HCT116 (cell line): ENCODE results near the gene FAM98C. TPM values are rescaled to one million over a fixed set of nuclear protein-coding genes. Genes with fewer than 3 reads are reported as not detected.

Experiments
- ATAC-seq: fragments of 200-7000 bp; cut with Tn5 transposase; 2 replicates; pipeline ENCODE4 v1.9.1; 2020; ENCODE audit warnings: mild to moderate bottlenecking, moderate library complexity
- BruUV-seq: library from RNA; stranded (reverse); fragments of 400-500 nt; replicated peaks from 2 replicates; lab custom pipeline; 2021; lab: Mats Ljungman, UMichigan
- CTCF ChIA-PET: fragments of 300-600 bp; sonication (Branson Sonifier 250); formaldehyde crosslinking; loops from one replicate; lab custom pipeline; 2021; ENCODE audit warnings: antibody characterized with exemption; lab: Charles Lee
- POLR2A ChIA-PET: fragments of 300-600, 350-600 bp; sonication (Branson Sonifier 250); formaldehyde crosslinking; loops from one replicate; lab custom pipeline; 2021; ENCODE audit warnings: antibody characterized with exemption; lab: Charles Lee
- RAD21 ChIA-PET, 2 experiments: fragments of 300-600 bp; sonication (Branson Sonifier 250); formaldehyde crosslinking; loops; one replicate each; lab custom pipeline; 2023; ENCODE audit warnings: low total read pairs in 2 of 2; ENCODE audit not compliant: uncharacterized antibody in 2 of 2, unreplicated experiment in 2 of 2, low non-redundant PET in 1 of 2; lab: Charles Lee
- DNase-seq: peaks from one replicate; pipeline ENCODE4 v3.0.0-alpha.2; 2010; ENCODE audit warnings: low read depth, low spot score
- H2AFZ ChIP-seq: fragments of 200-600 bp; shearing (Covaris generic), sonication (generic); 2 replicates; pipeline ENCODE4 v1.6.1; 2017; ENCODE audit warnings: low read depth, mixed run types, mixed read lengths, antibody characterized with exemption, low read length; ENCODE audit not compliant: poor library complexity, severe bottlenecking
- H3K27ac ChIP-seq: 2 replicates; pipeline ENCODE4 v1.5.1; 2012; ENCODE audit warnings: low read depth, low read length
- H3K27me3 ChIP-seq: fragments of 200-600 bp; sonication (generic); 2 replicates; pipeline ENCODE4 v1.6.1; 2016; ENCODE audit warnings: mixed run types, low read length, mixed read lengths; ENCODE audit not compliant: insufficient read depth
- H3K36me3 ChIP-seq, 2 experiments: fragments of 200-500 bp in 1 of 2; fragments of 200-600 bp in 1 of 2; sonication (Bioruptor generic) in 1 of 2; sonication (generic) in 1 of 2; 2 replicates each; pipeline versions ENCODE4 v1.5.1 to v1.6.1; 2014 to 2016; ENCODE audit warnings: low read length in 2 of 2, inconsistent platforms in 1 of 2, mixed read lengths in 1 of 2, mixed run types in 1 of 2; ENCODE audit not compliant: insufficient read depth in 2 of 2, control insufficient read depth in 1 of 2
- H3K4me1 ChIP-seq, 2 experiments: fragments of 200-600 bp in 1 of 2; sonication (generic) in 1 of 2; 2 replicates each; pipeline versions ENCODE4 v1.5.1 to v1.6.1; 2012 to 2017; ENCODE audit warnings: low read length in 2 of 2, inconsistent platforms in 1 of 2, mild to moderate bottlenecking in 1 of 2, mixed read lengths in 1 of 2, mixed run types in 1 of 2, moderate library complexity in 1 of 2; ENCODE audit not compliant: insufficient read depth in 2 of 2, control insufficient read depth in 1 of 2
- H3K4me2 ChIP-seq: fragments of 200-600 bp; sonication (generic); 2 replicates; pipeline ENCODE4 v1.6.1; 2017; ENCODE audit warnings: mixed run types, low read length, mixed read lengths
- H3K4me3 ChIP-seq, 2 experiments: fragments of 200-600 bp in 1 of 2; sonication (generic) in 1 of 2; replicated peaks in 1 of 2; 2 replicates each; pipeline ENCODE4 v1.5.1; 2011 to 2016; ENCODE audit warnings: low read length in 2 of 2, control low read depth in 1 of 2, low read depth in 1 of 2, mild to moderate bottlenecking in 1 of 2, mixed read lengths in 1 of 2, mixed run types in 1 of 2
- H3K79me2 ChIP-seq: fragments of 200-600 bp; sonication (generic); 2 replicates; pipeline ENCODE4 v1.6.1; 2017; ENCODE audit warnings: mild to moderate bottlenecking, mixed run types, low read length, moderate library complexity, mixed read lengths; ENCODE audit not compliant: insufficient read depth
- H3K9ac ChIP-seq: fragments of 200-600 bp; sonication (generic); 2 replicates; pipeline ENCODE4 v1.6.1; 2016; ENCODE audit warnings: low read length, mixed read lengths
- H3K9me2 ChIP-seq: fragments of 200-600 bp; sonication (generic), shearing (Covaris generic); 2 replicates; pipeline ENCODE4 v1.6.1; 2017; ENCODE audit warnings: mixed run types, mild to moderate bottlenecking, moderate library complexity; ENCODE audit not compliant: insufficient read depth
- H3K9me3 ChIP-seq, 2 experiments: fragments of 200-500 bp in 1 of 2; fragments of 200-600 bp in 1 of 2; sonication (Bioruptor generic) in 1 of 2; sonication (generic) in 1 of 2; 2 replicates each; pipeline ENCODE4 v1.6.1; 2014 to 2017; ENCODE audit warnings: low read length in 2 of 2, mixed read lengths in 2 of 2, inconsistent platforms in 1 of 2, low read depth in 1 of 2, mild to moderate bottlenecking in 1 of 2, mixed run types in 1 of 2, moderate library complexity in 1 of 2; ENCODE audit not compliant: control insufficient read depth in 1 of 2, insufficient read depth in 1 of 2
- H4K20me1 ChIP-seq: fragments of 200-600 bp; sonication (generic), shearing (Covaris generic); 2 replicates; pipeline ENCODE4 v1.6.1; 2017; ENCODE audit warnings: mixed run types, mild to moderate bottlenecking, moderate library complexity; ENCODE audit not compliant: insufficient read depth
- CBX3 ChIP-seq: IDR thresholded peaks from 2 replicates; pipeline ENCODE4 v1.6.1; 2012; ENCODE audit warnings: low read depth
- EGR1 ChIP-seq: IDR thresholded peaks from 2 replicates; pipeline ENCODE4 v1.6.1; 2012; ENCODE audit warnings: low read depth
- ELF1 ChIP-seq: IDR thresholded peaks from 2 replicates; pipeline ENCODE4 v1.6.1; 2012; ENCODE audit warnings: low read depth, borderline replicate concordance
- EZH2phosphoT487 ChIP-seq: fragments of 200-600 bp; IDR thresholded peaks from 2 replicates; pipeline ENCODE4 v1.6.1; 2018; ENCODE audit warnings: antibody characterized with exemption, borderline replicate concordance
- JUND ChIP-seq: IDR thresholded peaks from 2 replicates; pipeline ENCODE4 v1.6.1; 2012
- POLR2AphosphoS5 ChIP-seq: IDR thresholded peaks from 2 replicates; pipeline ENCODE4 v1.6.1; 2011; ENCODE audit warnings: mild to moderate bottlenecking, low read depth, low read length, moderate library complexity
- intact Hi-C: fragments of 100-400 bp; cut with micrococcal nuclease; formaldehyde crosslinking; loops from 2 replicates; pipeline ENCODE4 v1.10.0; 2022
- total RNA-seq: library from RNA; stranded (reverse); gene quantifications from one replicate; pipeline ENCODE4 v1.2.1, GENCODE V29; 2021; ENCODE audit not compliant: unreplicated experiment
- TF ChIP-seq, protein P1 (sequence below): IDR thresholded peaks from 2 replicates; pipeline ENCODE4 v1.6.1; 2011; ENCODE audit warnings: mild to moderate bottlenecking, low read length, moderate library complexity; ENCODE audit not compliant: insufficient replicate concordance; ENCODE audit errors: extremely low read depth
- TF ChIP-seq, protein P2 (sequence below), 3 experiments: fragments of 200-600 bp in 1 of 3; sonication (generic) in 1 of 3; IDR thresholded peaks in 2 of 3; conservative IDR thresholded peaks in 1 of 3; 2 replicates each; pipeline ENCODE4 v1.5.1; 2012 to 2017; ENCODE audit warnings: low read depth in 2 of 3, low read length in 2 of 3, antibody characterized with exemption in 1 of 3, borderline replicate concordance in 1 of 3, control low read depth in 1 of 3, mild to moderate bottlenecking in 1 of 3, mixed read lengths in 1 of 3, mixed run types in 1 of 3, moderate library complexity in 1 of 3; ENCODE audit not compliant: insufficient read depth in 1 of 3
- TF ChIP-seq, protein P3 (sequence below): IDR thresholded peaks from 2 replicates; pipeline ENCODE4 v1.6.1; 2012
- TF ChIP-seq, protein P4 (sequence below): IDR thresholded peaks from 2 replicates; pipeline ENCODE4 v1.6.1; 2012; ENCODE audit warnings: low read depth

FAM98C gene
- total RNA-seq, 1 experiment from 2014 or later: 33.8 TPM

DNA sequence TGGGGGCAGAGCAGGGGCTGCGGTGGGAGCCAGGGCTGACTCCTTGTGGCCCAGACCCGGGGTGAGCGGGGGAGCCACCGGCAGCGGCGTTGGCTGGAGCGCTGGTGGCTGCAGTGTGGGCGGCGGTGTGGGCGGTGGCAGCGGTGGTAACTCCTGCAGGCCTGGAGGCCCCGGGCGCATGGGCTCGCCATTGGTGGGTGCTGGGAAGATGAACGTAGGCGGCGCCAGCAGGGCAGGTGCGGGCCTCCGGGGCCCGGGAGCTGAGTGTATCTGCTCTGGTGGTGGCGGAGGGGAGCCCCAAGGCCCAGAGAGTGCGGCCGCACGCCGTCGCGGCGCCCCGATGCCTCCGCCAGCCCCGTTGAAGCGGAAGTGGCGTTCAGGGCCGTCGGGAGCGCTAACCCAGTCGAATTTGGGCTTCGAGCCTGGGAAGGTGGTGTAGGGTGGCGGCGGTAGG is 17.1 kb upstream of the FAM98C start:
- H3K4me1 ChIP-seq: peaks cover 8 to 34% of the 10 kb centered on the region in 2 experiments
- no peak overlapping the region for H3K9ac ChIP-seq
- no peaks in the 10 kb centered on the region for H3K27me3 ChIP-seq
- H3K9me3 ChIP-seq: no peaks in the 10 kb centered on the region
- DNase-seq (no peak), ATAC-seq (no peak)
- intact Hi-C loops: no loop called here
- H3K36me3 ChIP-seq: peaks cover 25 to 26% of the 10 kb centered on the region in 2 experiments; a peak in 3 of 4 replicates
- H3K4me2 ChIP-seq: no peak overlapping the region
- H3K27ac ChIP-seq: no peak overlapping the region; the same call in 1 of the 2 replicates
- CTCF ChIA-PET: interaction anchor here (1.3 to 1.6 kb wide), 2 partner anchors 11 to 17 kb away, joined by 3 read pairs; partner anchors contain the start of genes FAM98C and PSMD8
- TF ChIP-seq EZH2phosphoT487: no peak
- no peak for TF ChIP-seq EGR1
- TF ChIP-seq, protein P1, sequence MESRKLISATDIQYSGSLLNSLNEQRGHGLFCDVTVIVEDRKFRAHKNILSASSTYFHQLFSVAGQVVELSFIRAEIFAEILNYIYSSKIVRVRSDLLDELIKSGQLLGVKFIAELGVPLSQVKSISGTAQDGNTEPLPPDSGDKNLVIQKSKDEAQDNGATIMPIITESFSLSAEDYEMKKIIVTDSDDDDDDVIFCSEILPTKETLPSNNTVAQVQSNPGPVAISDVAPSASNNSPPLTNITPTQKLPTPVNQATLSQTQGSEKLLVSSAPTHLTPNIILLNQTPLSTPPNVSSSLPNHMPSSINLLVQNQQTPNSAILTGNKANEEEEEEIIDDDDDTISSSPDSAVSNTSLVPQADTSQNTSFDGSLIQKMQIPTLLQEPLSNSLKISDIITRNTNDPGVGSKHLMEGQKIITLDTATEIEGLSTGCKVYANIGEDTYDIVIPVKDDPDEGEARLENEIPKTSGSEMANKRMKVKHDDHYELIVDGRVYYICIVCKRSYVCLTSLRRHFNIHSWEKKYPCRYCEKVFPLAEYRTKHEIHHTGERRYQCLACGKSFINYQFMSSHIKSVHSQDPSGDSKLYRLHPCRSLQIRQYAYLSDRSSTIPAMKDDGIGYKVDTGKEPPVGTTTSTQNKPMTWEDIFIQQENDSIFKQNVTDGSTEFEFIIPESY: no peak
- TF ChIP-seq, protein P2, sequence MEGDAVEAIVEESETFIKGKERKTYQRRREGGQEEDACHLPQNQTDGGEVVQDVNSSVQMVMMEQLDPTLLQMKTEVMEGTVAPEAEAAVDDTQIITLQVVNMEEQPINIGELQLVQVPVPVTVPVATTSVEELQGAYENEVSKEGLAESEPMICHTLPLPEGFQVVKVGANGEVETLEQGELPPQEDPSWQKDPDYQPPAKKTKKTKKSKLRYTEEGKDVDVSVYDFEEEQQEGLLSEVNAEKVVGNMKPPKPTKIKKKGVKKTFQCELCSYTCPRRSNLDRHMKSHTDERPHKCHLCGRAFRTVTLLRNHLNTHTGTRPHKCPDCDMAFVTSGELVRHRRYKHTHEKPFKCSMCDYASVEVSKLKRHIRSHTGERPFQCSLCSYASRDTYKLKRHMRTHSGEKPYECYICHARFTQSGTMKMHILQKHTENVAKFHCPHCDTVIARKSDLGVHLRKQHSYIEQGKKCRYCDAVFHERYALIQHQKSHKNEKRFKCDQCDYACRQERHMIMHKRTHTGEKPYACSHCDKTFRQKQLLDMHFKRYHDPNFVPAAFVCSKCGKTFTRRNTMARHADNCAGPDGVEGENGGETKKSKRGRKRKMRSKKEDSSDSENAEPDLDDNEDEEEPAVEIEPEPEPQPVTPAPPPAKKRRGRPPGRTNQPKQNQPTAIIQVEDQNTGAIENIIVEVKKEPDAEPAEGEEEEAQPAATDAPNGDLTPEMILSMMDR (IDR thresholded peaks at IDR 0.05 in 2 of 3, conservative IDR thresholded peaks at IDR 0.05 in 1 of 3; ENCODE audit: borderline replicate concordance in 1 of 3, insufficient read depth in 1 of 3, low read depth in 2 of 3, low read length in 2 of 3): no peak
- no peak for TF ChIP-seq POLR2AphosphoS5
- TF ChIP-seq, protein P3, sequence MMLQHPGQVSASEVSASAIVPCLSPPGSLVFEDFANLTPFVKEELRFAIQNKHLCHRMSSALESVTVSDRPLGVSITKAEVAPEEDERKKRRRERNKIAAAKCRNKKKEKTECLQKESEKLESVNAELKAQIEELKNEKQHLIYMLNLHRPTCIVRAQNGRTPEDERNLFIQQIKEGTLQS: no peak
- TF ChIP-seq ELF1: no peak
- TF ChIP-seq CBX3: no peak
- no peak for TF ChIP-seq JUND
- TF ChIP-seq, protein P4, sequence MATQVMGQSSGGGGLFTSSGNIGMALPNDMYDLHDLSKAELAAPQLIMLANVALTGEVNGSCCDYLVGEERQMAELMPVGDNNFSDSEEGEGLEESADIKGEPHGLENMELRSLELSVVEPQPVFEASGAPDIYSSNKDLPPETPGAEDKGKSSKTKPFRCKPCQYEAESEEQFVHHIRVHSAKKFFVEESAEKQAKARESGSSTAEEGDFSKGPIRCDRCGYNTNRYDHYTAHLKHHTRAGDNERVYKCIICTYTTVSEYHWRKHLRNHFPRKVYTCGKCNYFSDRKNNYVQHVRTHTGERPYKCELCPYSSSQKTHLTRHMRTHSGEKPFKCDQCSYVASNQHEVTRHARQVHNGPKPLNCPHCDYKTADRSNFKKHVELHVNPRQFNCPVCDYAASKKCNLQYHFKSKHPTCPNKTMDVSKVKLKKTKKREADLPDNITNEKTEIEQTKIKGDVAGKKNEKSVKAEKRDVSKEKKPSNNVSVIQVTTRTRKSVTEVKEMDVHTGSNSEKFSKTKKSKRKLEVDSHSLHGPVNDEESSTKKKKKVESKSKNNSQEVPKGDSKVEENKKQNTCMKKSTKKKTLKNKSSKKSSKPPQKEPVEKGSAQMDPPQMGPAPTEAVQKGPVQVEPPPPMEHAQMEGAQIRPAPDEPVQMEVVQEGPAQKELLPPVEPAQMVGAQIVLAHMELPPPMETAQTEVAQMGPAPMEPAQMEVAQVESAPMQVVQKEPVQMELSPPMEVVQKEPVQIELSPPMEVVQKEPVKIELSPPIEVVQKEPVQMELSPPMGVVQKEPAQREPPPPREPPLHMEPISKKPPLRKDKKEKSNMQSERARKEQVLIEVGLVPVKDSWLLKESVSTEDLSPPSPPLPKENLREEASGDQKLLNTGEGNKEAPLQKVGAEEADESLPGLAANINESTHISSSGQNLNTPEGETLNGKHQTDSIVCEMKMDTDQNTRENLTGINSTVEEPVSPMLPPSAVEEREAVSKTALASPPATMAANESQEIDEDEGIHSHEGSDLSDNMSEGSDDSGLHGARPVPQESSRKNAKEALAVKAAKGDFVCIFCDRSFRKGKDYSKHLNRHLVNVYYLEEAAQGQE: no peak
- peaks cover 14% of the 10 kb centered on the region; the same call in 1 of the 2 replicates for H3K79me2 ChIP-seq
- RAD21 ChIA-PET: no interaction called here
- no peaks in the 10 kb centered on the region for H3K9me2 ChIP-seq
- no peak overlapping the region for H2AFZ ChIP-seq
- no peak overlapping the region for H3K4me3 ChIP-seq
- BruUV-seq: no TSS peak
- H4K20me1 ChIP-seq: no peaks in the 10 kb centered on the region
- POLR2A ChIA-PET: no interaction called here
